NCI-H128 (cell line): Measurements from ENCODE around the gene CACNA1D.
A peak's percentile ranks its signal among the peaks of the same experiment; 100 is the strongest.

Experiments used
- DNase-seq: peaks from one replicate; lab custom pipeline; 2025; ENCODE audit not compliant: unreplicated experiment; lab: John Stamatoyannopoulos, UW

CACNA1D gene

GRCh38 chr3:53708001-53708621 is 213.7 kb downstream of the CACNA1D start:
- DNase-seq: no peak

GRCh38 chr3:53709256-53709655 is 214.8 kb downstream of the CACNA1D start:
- DNase-seq: no peak

DNA sequence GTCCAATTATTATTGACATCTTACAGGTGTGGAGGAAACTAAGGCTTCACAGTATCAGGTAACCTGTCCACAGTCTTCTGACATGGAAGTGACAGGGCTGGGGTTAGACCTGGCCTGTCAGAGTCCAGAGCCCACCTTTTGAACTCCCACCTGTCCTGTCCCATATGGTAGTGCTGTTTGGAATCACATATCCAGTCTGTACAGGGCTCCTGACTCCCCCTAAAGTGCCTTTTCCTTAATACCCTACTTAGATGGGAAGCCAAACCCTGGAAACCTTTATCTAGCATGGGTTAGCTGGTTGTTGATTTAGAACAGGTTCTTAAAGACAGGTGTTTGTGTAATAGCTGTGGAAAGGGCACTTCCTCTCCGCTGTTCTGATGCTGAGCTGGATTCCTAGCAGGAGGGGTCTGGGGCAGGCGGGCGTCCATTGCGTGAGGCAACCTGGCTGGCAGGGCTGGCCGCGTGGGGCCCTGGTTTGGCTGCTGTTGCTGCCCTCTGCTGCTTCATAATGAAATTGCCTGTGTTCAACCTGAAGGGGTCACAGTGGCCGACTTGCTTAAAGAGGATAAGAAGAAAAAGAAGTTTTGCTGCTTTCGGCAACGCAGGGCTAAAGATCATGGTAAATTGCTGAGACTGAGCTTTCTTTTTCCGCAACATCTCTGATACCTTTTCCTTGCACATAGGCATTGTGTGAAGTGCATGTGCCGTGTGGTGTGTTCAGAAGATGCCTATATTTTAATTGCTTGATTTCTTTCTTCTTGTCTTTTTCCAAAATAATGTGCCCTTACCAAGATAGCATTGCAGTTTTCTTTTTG is 215.7 kb downstream of the CACNA1D start:
- DNase-seq: peak; percentile 13

- no peak for DNase-seq
Measured at GRCh38 chr3:53711387-53711786, 217.0 kb downstream of the CACNA1D start.

GRCh38 chr3:53712817-53713388 is 218.5 kb downstream of the CACNA1D start:
- no peak for DNase-seq

DNA sequence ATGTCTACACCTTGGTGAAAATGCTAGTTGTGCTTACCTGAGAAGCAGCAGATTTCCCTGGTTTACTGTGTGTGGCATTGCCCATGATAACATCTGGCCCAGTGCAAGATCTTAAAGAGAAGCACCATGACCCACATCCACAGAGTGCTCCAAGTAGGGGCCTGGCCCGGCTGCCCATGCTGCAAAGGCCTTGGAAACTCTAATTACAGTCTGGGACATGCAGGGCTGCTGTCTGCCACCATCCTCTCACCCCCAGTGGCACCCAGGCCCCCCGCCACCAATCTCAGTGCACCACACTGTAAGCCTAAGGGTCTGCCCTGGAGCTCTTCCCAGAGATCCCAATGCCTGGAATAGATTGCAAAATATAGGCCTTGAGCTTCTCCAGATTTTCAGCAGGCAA is 219.2 kb downstream of the CACNA1D start:
- no peak for DNase-seq

GRCh38 chr3:53715815-53716483 is 221.5 kb downstream of the CACNA1D start:
- no peak for DNase-seq

DNA sequence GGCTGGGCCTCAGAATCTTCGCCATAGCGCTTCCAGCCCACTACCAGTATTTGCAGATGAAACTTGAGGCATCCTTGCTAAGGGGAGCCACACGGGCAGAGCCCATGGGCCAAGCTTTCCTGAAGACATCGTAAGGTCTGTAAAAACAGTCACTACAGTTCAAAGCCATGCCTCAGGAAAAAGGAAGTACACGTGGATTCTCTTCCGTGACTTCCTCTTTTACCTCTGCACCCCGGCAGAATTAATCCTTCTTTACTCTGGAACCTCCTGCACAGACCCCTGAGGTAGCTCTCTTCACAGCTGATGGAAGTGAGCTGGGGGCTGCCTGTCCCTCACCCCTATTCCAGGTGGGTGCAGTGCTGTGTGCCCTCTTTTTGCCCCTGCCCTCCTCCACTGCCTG is 222.6 kb downstream of the CACNA1D start:
- no peak for DNase-seq

DNA sequence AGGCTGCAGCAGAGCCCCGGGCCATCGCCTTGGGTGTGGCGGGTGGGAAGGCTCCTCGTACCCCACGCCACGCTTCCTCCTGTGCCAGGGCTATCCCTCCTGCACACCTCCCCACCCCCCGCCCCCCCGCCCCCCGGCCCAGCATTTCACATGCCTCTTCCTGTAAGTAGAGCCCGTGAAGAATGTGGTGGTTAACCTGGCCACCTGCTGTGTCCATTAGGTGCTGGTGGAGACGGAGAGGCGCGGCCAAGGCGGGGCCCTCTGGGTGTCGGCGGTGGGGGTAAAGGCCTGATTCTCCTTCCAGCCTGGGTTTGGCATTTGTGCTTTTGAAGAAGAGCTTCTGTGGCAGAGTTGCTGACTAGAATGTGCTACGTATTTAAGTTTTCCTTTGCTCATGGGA is 224.1 kb downstream of the CACNA1D start:
- no peak for DNase-seq

GRCh38 chr3:53719796-53720195 is 225.4 kb downstream of the CACNA1D start:
- no peak for DNase-seq

GRCh38 chr3:53721187-53722119 is 227.0 kb downstream of the CACNA1D start:
- DNase-seq: no peak

DNA sequence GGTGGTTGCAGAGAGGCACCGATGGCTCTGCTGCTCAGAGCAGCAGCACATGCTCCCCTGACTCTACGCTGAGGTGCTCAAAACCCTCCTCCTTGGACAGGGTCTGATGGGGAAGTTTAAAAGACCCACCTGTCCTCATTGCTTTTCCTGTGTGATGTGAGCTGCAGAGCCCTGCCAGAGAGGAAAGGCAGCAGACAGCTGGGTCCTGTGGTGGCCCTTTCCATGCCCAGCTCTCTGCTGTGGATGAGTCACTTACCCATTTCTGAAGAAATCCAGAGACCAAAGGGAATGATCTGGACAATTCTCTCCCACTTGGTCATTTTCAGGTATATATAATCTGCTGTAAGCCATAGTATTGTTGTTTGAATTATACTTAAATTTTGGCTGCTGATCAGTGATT is 230.2 kb downstream of the CACNA1D start:
- no peak for DNase-seq

GRCh38 chr3:53725387-53725995 is 231.1 kb downstream of the CACNA1D start:
- DNase-seq: no peak

GRCh38 chr3:53726643-53727042 is 232.2 kb downstream of the CACNA1D start:
- DNase-seq: no peak

GRCh38 chr3:53728606-53729005 is 234.2 kb downstream of the CACNA1D start:
- DNase-seq: no peak

DNA sequence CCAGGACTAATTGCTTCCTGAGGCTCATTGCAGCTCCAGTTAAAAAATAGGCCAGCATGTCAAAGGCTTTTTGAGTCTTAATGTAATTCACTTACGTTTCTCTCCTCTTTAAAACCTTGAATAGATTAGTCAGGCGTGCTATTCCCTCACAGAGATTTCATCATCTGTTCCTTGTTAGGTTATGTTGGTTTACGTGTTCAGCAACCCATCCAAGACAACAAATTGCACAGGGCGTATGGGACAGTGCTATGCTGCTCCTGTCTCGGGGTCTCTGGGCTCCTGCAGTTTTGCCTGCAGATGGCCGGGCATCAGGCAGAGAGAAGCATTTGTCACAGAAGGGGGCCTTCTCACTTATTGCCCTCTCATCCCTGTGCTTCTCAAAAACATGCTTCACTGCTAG is 234.7 kb downstream of the CACNA1D start:
- DNase-seq: no peak

DNA sequence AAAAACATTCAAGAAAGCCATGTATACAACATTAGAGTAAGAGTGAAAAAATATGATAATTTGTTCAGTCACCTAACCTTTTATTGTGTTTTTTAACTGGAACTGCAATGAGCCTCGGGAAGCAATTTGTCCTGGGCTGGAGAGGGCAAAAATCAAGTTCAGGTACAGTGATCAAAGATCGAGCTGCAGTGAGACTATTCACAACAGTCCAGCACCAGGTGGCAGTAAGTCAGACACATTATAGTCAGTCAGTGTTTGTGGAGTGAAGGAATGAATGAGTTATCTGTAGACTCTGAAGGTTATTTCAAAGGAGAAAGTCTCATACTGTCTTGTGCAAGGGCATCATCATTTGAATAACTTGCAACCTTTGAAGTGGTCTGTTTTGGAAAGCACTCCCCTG is 235.2 kb downstream of the CACNA1D start:
- no peak for DNase-seq

DNA sequence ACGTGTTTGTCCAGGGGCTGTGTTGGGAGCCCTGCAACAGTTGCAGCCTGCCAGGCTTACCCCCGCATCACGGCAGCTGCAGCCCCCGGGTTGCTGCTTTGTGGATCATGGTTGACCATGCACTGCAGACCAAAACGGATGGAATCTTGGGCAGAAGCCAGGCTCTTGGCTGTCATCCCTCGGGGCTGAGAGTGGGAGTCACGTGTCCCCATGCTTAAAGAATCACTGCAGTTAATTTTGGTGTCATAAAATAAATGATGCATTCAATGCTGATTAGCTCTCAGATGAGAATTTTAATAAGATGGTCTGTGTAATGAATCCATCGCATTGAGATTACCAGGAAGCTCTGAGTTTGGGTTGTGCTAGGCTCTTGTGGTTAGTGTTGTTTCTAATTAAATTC is 236.2 kb downstream of the CACNA1D start:
- DNase-seq: no peak

DNA sequence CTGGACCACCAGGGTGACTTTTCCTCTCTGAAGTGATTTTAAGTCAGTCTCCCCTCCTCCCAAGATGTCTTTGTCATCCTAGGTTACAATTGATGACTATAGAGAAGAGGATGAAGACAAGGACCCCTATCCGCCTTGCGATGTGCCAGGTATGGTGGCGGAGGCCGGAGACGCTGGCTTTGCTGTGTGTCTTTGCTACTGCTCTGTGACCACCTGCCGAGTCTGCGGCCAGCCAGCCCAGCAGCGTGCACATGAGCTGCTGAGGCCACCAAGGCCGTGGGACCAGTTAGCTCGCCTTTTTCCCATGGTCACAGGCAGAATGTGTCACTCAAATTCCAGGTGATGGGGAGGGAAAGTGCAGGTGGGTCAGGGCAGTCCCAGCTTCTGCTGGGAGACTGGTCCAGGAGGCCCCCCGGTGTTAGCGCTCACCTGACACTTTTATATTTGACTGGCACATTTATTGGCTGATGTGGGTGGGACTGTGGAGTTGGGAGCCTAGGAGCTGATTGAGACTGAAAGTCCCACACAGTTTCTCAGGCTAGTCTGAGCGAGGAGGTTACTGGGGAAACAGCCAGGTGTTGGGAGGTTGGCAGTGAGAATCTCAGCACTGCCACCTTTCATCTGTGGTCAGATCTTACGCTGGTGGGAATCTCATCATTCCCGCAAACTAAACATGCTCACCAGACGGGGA is 237.7 kb downstream of the CACNA1D start:
- DNase-seq: no peak

DNA sequence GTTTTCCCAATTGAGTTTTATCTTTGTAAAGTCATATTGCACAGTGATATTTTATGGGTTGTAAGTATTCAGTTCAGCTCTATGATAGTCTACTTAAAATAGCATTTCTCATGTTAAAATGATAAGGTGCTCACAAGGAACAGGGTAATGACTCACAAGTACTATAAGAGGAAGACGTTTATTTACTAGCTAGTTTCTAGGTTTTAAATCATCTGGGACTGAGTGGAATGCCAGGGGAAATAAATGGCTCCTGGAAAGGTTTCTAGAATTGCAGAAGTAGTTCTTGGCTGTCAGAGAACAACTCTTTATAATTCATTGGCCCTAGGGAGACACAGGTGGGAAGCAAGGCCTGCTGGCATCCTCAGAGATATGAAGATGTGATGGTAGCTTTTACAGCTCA is 239.0 kb downstream of the CACNA1D start:
- DNase-seq: no peak
